Mesenchymal stem cell (in vitro differentiated cells and primary cell): ENCODE results near the gene TMEM252.

Experiments used
- DNase-seq: peaks from one replicate; pipeline ENCODE4 v3.0.0-alpha.2; 2013
- H2AFZ ChIP-seq: one replicate; pipeline ENCODE4 v1.6.1; 2013; ENCODE audit warnings: low read depth, mild to moderate bottlenecking, control low read depth, inconsistent platforms, low read length, moderate library complexity
- H2AK5ac ChIP-seq: 2 replicates; pipeline ENCODE4 v1.6.1; 2013; ENCODE audit warnings: low read length, moderate library complexity, mild to moderate bottlenecking, inconsistent platforms; ENCODE audit not compliant: severe bottlenecking
- H2BK120ac ChIP-seq: one replicate; pipeline ENCODE4 v1.6.1; 2013; ENCODE audit warnings: low read depth, mild to moderate bottlenecking, inconsistent platforms, low read length, moderate library complexity
- H2BK12ac ChIP-seq, 2 experiments: one replicate each; pipeline ENCODE4 v1.6.1; 2013; ENCODE audit warnings: inconsistent platforms in 2 of 2, low read length in 2 of 2, mild to moderate bottlenecking in 2 of 2, moderate library complexity in 2 of 2, control low read depth in 1 of 2
- H2BK15ac ChIP-seq: one replicate; pipeline ENCODE4 v1.6.1; 2013; ENCODE audit warnings: mild to moderate bottlenecking, low read depth, inconsistent platforms; ENCODE audit not compliant: poor library complexity, severe bottlenecking
- H2BK5ac ChIP-seq: 2 replicates; pipeline ENCODE4 v1.6.1; 2013; ENCODE audit warnings: low read depth, mild to moderate bottlenecking, low read length, control low read depth, inconsistent platforms; ENCODE audit not compliant: poor library complexity, severe bottlenecking
- H3K14ac ChIP-seq, 2 experiments: one replicate each; pipeline ENCODE4 v1.6.1; 2013; ENCODE audit warnings: inconsistent platforms in 2 of 2, low read length in 2 of 2, control low read depth in 1 of 2, mild to moderate bottlenecking in 1 of 2, moderate library complexity in 1 of 2
- H3K18ac ChIP-seq, 2 experiments: one replicate each; pipeline ENCODE4 v1.6.1; 2013; ENCODE audit warnings: inconsistent platforms in 2 of 2, low read length in 2 of 2, control low read depth in 1 of 2, low read depth in 1 of 2, mild to moderate bottlenecking in 1 of 2
- H3K23ac ChIP-seq, 2 experiments: one replicate each; pipeline ENCODE4 v1.6.1; 2013; ENCODE audit warnings: inconsistent platforms in 2 of 2, low read length in 2 of 2, mild to moderate bottlenecking in 2 of 2, moderate library complexity in 2 of 2, control low read depth in 1 of 2
- H3K27ac ChIP-seq: 2 replicates; pipeline ENCODE4 v1.5.1; 2013; ENCODE audit warnings: mild to moderate bottlenecking, moderate library complexity, low read length, control low read depth, inconsistent platforms; ENCODE audit not compliant: poor library complexity, severe bottlenecking
- H3K27me3 ChIP-seq, 2 experiments: 2 replicates each; pipeline versions ENCODE4 v1.6.1 to v1.7.0; 2013; ENCODE audit warnings: low read length in 2 of 2, mild to moderate bottlenecking in 2 of 2, moderate library complexity in 2 of 2, control low read depth in 1 of 2, inconsistent platforms in 1 of 2; ENCODE audit not compliant: control insufficient read depth in 1 of 2, insufficient read depth in 1 of 2
- H3K36me3 ChIP-seq, 2 experiments: 2 replicates each; pipeline versions ENCODE4 v1.6.1 to v1.7.0; 2013; ENCODE audit warnings: low read length in 2 of 2, control low read depth in 1 of 2, inconsistent platforms in 1 of 2, low read depth in 1 of 2, mild to moderate bottlenecking in 1 of 2; ENCODE audit not compliant: insufficient read depth in 2 of 2, control insufficient read depth in 1 of 2
- H3K4ac ChIP-seq, 2 experiments: one replicate each; pipeline ENCODE4 v1.6.1; 2013; ENCODE audit warnings: inconsistent platforms in 2 of 2, low read length in 2 of 2, mild to moderate bottlenecking in 2 of 2, moderate library complexity in 2 of 2, control low read depth in 1 of 2, low read depth in 1 of 2
- H3K4me1 ChIP-seq: 2 replicates; pipeline ENCODE4 v1.6.1; 2013; ENCODE audit warnings: low read depth, low read length, control low read depth; ENCODE audit not compliant: control insufficient read depth, insufficient read depth
- H3K4me2 ChIP-seq: 2 replicates; pipeline ENCODE4 v1.6.1; 2013; ENCODE audit warnings: low read length, mild to moderate bottlenecking, inconsistent platforms; ENCODE audit not compliant: poor library complexity, severe bottlenecking
- H3K4me3 ChIP-seq, 2 experiments: 2 replicates each; pipeline versions ENCODE4 v1.5.1 to v1.7.0; 2013; ENCODE audit warnings: low read length in 2 of 2, mild to moderate bottlenecking in 2 of 2, control low read depth in 1 of 2, low read depth in 1 of 2; ENCODE audit not compliant: insufficient read depth in 1 of 2
- H3K79me1 ChIP-seq: replicated peaks from 2 replicates; pipeline ENCODE4 v1.6.1; 2013; ENCODE audit warnings: mild to moderate bottlenecking, control low read depth, low read length, inconsistent platforms; ENCODE audit not compliant: poor library complexity, severe bottlenecking
- H3K9ac ChIP-seq: 2 replicates; pipeline ENCODE4 v1.7.0; 2013; ENCODE audit warnings: mild to moderate bottlenecking, low read length, moderate library complexity
- H3K9me3 ChIP-seq: 2 replicates; pipeline ENCODE4 v1.7.0; 2013; ENCODE audit warnings: mild to moderate bottlenecking, low read length; ENCODE audit not compliant: control insufficient read depth
- H4K8ac ChIP-seq: one replicate; pipeline ENCODE4 v1.6.1; 2013; ENCODE audit warnings: inconsistent platforms, mild to moderate bottlenecking, low read length, moderate library complexity
- H4K91ac ChIP-seq: one replicate; pipeline ENCODE4 v1.6.1; 2013; ENCODE audit warnings: mild to moderate bottlenecking, low read length, inconsistent platforms
- WGBS: methylation state at CpG from one replicate; pipeline ENCODE4 v1.1.7; 2013; ENCODE audit warnings: mixed read lengths; 5-methylcytosine and 5-hydroxymethylcytosine counted together

TMEM252 gene

GRCh38 chr9:68488126-68488525 is 52.6 kb downstream of the TMEM252 start:
- no peak for DNase-seq
- H3K18ac ChIP-seq: no peak overlapping the region
- H3K14ac ChIP-seq: no peak overlapping the region
- H3K27ac ChIP-seq: no peak overlapping the region
- H4K91ac ChIP-seq: no peak overlapping the region
- H3K79me1 ChIP-seq: no peaks in the 10 kb centered on the region
- no peak overlapping the region for H3K23ac ChIP-seq
- H3K9ac ChIP-seq: no peak overlapping the region
- H3K4me3 ChIP-seq: no peak overlapping the region
- no peaks in the 10 kb centered on the region for H3K36me3 ChIP-seq
- no peaks in the 10 kb centered on the region for H3K27me3 ChIP-seq
- 57% methylated on average over 2 of the region's 2 CpGs for WGBS
- no peak overlapping the region for H2AK5ac ChIP-seq
- H2BK5ac ChIP-seq: no peak overlapping the region
- H3K4ac ChIP-seq: no peak overlapping the region
- no peak overlapping the region for H2BK120ac ChIP-seq
- no peaks in the 10 kb centered on the region for H3K4me1 ChIP-seq
- no peak overlapping the region for H2BK12ac ChIP-seq
- no peak overlapping the region for H2AFZ ChIP-seq
- H2BK15ac ChIP-seq: no peak overlapping the region
- peaks cover 18% of the 10 kb centered on the region for H3K9me3 ChIP-seq
- H4K8ac ChIP-seq: no peak overlapping the region
- no peak overlapping the region for H3K4me2 ChIP-seq
